ENCODE data around the gene CP. TPM values are rescaled to one million over a fixed set of nuclear protein-coding genes. Genes with fewer than 3 reads are reported as not detected.

CP gene
- total and polyA plus RNA-seq, 2 of the 13 experiments (the other 11 are each of a cell fraction or from before 2014, with no cell fraction given) = 42.6 to 789 TPM

DNA sequence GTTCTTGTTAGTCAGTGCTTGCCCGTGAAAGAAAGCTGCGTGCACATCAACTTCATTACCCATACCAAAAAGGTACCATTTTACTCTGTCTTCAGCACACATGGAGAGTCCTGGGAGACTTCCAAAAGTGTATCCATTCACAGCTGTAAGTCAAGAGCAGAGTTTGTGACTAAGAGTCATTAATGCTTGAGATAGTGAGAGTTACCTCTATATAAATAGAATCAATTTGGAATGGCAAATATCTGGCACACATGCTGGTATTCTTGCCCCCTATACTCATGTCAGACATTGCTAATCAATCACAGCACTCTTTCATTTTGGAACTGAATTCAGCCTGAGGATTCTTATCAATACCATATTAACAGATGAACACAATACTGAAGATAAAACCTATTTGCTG is 14.2 kb downstream of the CP start:
- Histone ChIP-seq H3K4me3 (replicated peaks in 1 of 3; ENCODE audit: insufficient read depth in 1 of 3, low read depth in 2 of 3, low read length in 3 of 3) (no peak overlapping the region), H3K36me3 (replicated peaks in 1 of 2; ENCODE audit: control insufficient read depth in 1 of 2, insufficient read depth in 2 of 2, low read length in 2 of 2) (peaks cover 26 to 81% of the 10 kb centered on the region in 2 experiments), H4K20me1 (ENCODE audit: insufficient read depth, low read length) (0 out of 2 replicates have a peak, but pooled peaks cover 5% of the 10 kb centered on the region), H3K27me3 (ENCODE audit: control insufficient read depth in 1 of 2, insufficient read depth in 2 of 2, low read length in 2 of 2) (no peaks in the 10 kb centered on the region), H3K4me1 (ENCODE audit: insufficient read depth, low read length) (peaks cover 84% of the 10 kb centered on the region), H2AFZ (ENCODE audit: low read length) (no peak overlapping the region), H3K9me3 (ENCODE audit: low read length) (no peaks in the 10 kb centered on the region), H3K79me2 (ENCODE audit: insufficient read depth, low read length) (peaks cover 42% of the 10 kb centered on the region), H3K4me2 (ENCODE audit: low read depth, low read length) (no peak overlapping the region), H3K9ac (ENCODE audit: insufficient read depth, low read depth, low read length) (no peak overlapping the region), H3K27ac (ENCODE audit: extremely low read length, insufficient read depth, low read length) (no peak overlapping the region)
- ChIA-PET POLR2A (no interaction called here), CTCF (ENCODE audit: low intra/inter-chr PET ratio, low total read pairs) (no interaction called here)
- intact Hi-C loops (cut with micrococcal nuclease; ENCODE audit: unreplicated experiment) = loop anchor here (5.0 kb wide), 1 partner anchor 75 kb away; no protein-coding TSS in a partner anchor
- in situ Hi-C loops (cut with HindIII; ENCODE audit: extremely low pct_ligation_motif_present, low pct_unique_long_range_greater_than_20kb) = no loop called here
- BruUV-seq (replicated peaks) = no TSS peak
- ATAC-seq (no peak), FAIRE-seq (no peak), DNase-seq (ENCODE audit: low spot score) (no peak)
- TF ChIP-seq HOXA9 (CRISPR knock-in tag; IDR thresholded peaks at IDR 0.05; ENCODE audit: borderline replicate concordance) (no peak), PCBP2 (optimal IDR thresholded peaks at IDR 0.05; ENCODE audit: low read depth, low read length, poor library complexity, severe bottlenecking) (no peak), SRF (IDR thresholded peaks at IDR 0.05; ENCODE audit: low read depth, low read length) (no peak), MTA3 (CRISPR knock-in tag; IDR thresholded peaks at IDR 0.05) (no peak), U2AF2 (IDR thresholded peaks at IDR 0.05; ENCODE audit: low read depth, low read length) (no peak), NCOA2 (CRISPR knock-in tag; IDR thresholded peaks at IDR 0.05) (no peak), ZFYVE20 (CRISPR knock-in tag; IDR thresholded peaks at IDR 0.05; ENCODE audit: borderline replicate concordance, low read depth) (no peak), TP53 (CRISPR knock-in tag; conservative IDR thresholded peaks at IDR 0.05) (no peak), NR1H2 (CRISPR knock-in tag; IDR thresholded peaks at IDR 0.05; ENCODE audit: borderline replicate concordance, low read depth) (no peak), PITX1 (CRISPR knock-in tag; IDR thresholded peaks at IDR 0.05) (no peak)
- TF ChIP-seq, protein P1, sequence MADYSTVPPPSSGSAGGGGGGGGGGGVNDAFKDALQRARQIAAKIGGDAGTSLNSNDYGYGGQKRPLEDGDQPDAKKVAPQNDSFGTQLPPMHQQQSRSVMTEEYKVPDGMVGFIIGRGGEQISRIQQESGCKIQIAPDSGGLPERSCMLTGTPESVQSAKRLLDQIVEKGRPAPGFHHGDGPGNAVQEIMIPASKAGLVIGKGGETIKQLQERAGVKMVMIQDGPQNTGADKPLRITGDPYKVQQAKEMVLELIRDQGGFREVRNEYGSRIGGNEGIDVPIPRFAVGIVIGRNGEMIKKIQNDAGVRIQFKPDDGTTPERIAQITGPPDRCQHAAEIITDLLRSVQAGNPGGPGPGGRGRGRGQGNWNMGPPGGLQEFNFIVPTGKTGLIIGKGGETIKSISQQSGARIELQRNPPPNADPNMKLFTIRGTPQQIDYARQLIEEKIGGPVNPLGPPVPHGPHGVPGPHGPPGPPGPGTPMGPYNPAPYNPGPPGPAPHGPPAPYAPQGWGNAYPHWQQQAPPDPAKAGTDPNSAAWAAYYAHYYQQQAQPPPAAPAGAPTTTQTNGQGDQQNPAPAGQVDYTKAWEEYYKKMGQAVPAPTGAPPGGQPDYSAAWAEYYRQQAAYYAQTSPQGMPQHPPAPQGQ (CRISPR knock-in tag; IDR thresholded peaks at IDR 0.05; ENCODE audit: borderline replicate concordance) = no peak
- 100% methylated on average over 2 of the region's 2 CpGs for WGBS (ENCODE audit: low lambda C conversion rate)

All from HepG2 (cell line).